Type B pancreatic cell (in vitro differentiated cells): ENCODE data around the gene LGR5. TPM values are rescaled to one million over a fixed set of nuclear protein-coding genes. Genes with fewer than 3 reads are reported as not detected.

ENCODE experiments used
- DNase-seq: peaks from one replicate; pipeline ENCODE4 v3.0.0; 2021; ENCODE audit warnings: mixed read lengths; ENCODE audit not compliant: unreplicated experiment; ENCODE audit errors: extremely low spot score
- H3K27ac Mint-ChIP-seq: 2 replicates; pipeline ENCODE4 v1.8.0; 2021; ENCODE audit warnings: mild to moderate bottlenecking, mixed read lengths
- H3K27me3 Mint-ChIP-seq: 2 replicates; pipeline ENCODE4 v1.8.0; 2021; ENCODE audit warnings: mixed read lengths
- H3K36me3 Mint-ChIP-seq: 2 replicates; pipeline ENCODE4 v1.8.0; 2021; ENCODE audit warnings: mixed read lengths
- H3K4me1 Mint-ChIP-seq: one replicate; pipeline ENCODE4 v1.8.0; 2021; ENCODE audit warnings: mixed read lengths; ENCODE audit not compliant: unreplicated experiment
- H3K4me3 Mint-ChIP-seq: 2 replicates; pipeline ENCODE4 v1.8.0; 2021; ENCODE audit warnings: mild to moderate bottlenecking, mixed read lengths
- H3K9me3 Mint-ChIP-seq: 2 replicates; pipeline ENCODE4 v1.8.0; 2021; ENCODE audit warnings: mixed read lengths
- total RNA-seq: library from RNA; stranded (reverse); gene quantifications from 2 replicates; pipeline ENCODE4 v1.2.1, GENCODE V29; 2021; ENCODE audit warnings: low replicate concordance
- TF ChIP-seq, protein P1 (sequence below): fragments of 200-600 bp; sonication (generic); conservative IDR thresholded peaks from 2 replicates; pipeline ENCODE4 v1.5.0; 2021; ENCODE audit warnings: antibody characterized with exemption, mild to moderate bottlenecking

Gene LGR5
- total RNA-seq, 1 donor from 2014 or later = 7.9 TPM

DNA sequence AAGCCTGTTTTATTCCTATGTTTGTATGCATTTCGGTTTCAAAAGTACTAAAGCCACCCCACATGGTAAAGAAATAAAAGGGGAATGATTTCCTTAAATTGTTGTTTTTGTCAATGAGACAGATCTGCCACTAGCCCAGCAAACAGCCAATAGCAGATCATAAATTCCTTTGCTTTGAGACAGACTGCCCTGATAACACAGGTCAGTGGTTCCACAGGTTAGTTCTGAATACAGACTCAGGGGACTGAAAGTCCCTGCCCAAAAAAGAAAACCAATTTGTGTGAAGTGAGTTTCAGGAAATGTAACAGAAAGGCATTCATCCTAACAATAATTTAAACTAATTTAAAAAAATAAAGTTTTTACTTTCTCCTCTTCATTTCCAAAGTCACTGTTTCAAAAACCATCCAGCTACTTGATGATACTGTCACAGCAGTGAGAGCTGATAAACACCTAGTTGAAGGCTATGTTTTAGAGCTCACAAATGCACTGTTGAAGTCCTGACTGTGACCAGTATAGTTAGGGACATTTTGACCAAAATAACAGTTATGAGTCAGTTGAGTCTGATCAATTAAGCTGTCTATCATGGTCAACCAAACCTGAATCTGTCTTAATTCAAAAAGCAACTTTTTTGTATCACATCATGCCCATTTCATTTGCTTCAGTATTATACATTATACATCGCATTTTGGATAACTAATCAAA, 77.7 kb downstream of the LGR5 start:
- TF ChIP-seq, protein P1, sequence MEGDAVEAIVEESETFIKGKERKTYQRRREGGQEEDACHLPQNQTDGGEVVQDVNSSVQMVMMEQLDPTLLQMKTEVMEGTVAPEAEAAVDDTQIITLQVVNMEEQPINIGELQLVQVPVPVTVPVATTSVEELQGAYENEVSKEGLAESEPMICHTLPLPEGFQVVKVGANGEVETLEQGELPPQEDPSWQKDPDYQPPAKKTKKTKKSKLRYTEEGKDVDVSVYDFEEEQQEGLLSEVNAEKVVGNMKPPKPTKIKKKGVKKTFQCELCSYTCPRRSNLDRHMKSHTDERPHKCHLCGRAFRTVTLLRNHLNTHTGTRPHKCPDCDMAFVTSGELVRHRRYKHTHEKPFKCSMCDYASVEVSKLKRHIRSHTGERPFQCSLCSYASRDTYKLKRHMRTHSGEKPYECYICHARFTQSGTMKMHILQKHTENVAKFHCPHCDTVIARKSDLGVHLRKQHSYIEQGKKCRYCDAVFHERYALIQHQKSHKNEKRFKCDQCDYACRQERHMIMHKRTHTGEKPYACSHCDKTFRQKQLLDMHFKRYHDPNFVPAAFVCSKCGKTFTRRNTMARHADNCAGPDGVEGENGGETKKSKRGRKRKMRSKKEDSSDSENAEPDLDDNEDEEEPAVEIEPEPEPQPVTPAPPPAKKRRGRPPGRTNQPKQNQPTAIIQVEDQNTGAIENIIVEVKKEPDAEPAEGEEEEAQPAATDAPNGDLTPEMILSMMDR = no peak
- no peak overlapping the region for H3K27ac Mint-ChIP-seq
- DNase-seq = no peak
- H3K9me3 Mint-ChIP-seq = no peaks in the 10 kb centered on the region
- no peak overlapping the region for H3K4me3 Mint-ChIP-seq
- H3K4me1 Mint-ChIP-seq = no peaks in the 10 kb centered on the region
- peaks cover 13% of the 10 kb centered on the region for H3K27me3 Mint-ChIP-seq
- peaks cover 5% of the 10 kb centered on the region for H3K36me3 Mint-ChIP-seq

DNA sequence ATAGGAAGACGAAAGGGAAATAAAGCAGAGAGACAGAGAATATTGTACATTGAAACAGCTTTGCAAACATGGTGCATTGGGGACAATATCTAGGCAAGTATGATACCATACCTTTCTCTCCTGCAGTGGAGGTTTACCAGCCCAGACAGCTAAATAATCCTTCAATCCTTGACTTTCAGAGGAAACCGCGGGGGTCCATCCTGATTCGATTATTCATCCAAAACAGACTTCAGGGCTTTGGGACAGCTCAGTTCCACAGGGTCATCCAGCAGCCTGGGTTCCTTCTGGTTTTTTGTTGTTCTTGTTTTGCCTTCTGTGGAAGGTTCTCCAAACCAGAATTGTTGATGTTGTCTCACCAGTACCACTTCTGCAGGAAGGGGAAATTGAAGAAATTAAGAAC, 81.5 kb downstream of the LGR5 start:
- TF ChIP-seq, protein P1 = no peak
- no peaks in the 10 kb centered on the region for H3K4me1 Mint-ChIP-seq
- H3K27ac Mint-ChIP-seq = no peak overlapping the region
- H3K4me3 Mint-ChIP-seq = no peak overlapping the region
- H3K36me3 Mint-ChIP-seq = peaks cover 5% of the 10 kb centered on the region
- no peak for DNase-seq
- peaks cover 13% of the 10 kb centered on the region for H3K27me3 Mint-ChIP-seq
- no peaks in the 10 kb centered on the region for H3K9me3 Mint-ChIP-seq

- Mint-ChIP-seq H3K4me1 (no peaks in the 10 kb centered on the region), H3K36me3 (peaks cover 5% of the 10 kb centered on the region), H3K4me3 (no peak overlapping the region), H3K27ac (no peak overlapping the region), H3K27me3 (peaks cover 13% of the 10 kb centered on the region), H3K9me3 (no peaks in the 10 kb centered on the region)
- TF ChIP-seq, protein P1 = no peak
- no peak for DNase-seq
These were observed 85.0 kb downstream of the LGR5 start for GRCh38 chr12:71524626-71525025.

GRCh38 chr12:71533703-71534102, 94.1 kb downstream of the LGR5 start:
- H3K27ac Mint-ChIP-seq = no peak overlapping the region
- no peak for DNase-seq
- peaks cover 3% of the 10 kb centered on the region for H3K4me1 Mint-ChIP-seq
- H3K27me3 Mint-ChIP-seq = no peaks in the 10 kb centered on the region
- TF ChIP-seq, protein P1 = no peak
- no peaks in the 10 kb centered on the region for H3K9me3 Mint-ChIP-seq
- no peak overlapping the region for H3K4me3 Mint-ChIP-seq
- H3K36me3 Mint-ChIP-seq = no peaks in the 10 kb centered on the region

DNA sequence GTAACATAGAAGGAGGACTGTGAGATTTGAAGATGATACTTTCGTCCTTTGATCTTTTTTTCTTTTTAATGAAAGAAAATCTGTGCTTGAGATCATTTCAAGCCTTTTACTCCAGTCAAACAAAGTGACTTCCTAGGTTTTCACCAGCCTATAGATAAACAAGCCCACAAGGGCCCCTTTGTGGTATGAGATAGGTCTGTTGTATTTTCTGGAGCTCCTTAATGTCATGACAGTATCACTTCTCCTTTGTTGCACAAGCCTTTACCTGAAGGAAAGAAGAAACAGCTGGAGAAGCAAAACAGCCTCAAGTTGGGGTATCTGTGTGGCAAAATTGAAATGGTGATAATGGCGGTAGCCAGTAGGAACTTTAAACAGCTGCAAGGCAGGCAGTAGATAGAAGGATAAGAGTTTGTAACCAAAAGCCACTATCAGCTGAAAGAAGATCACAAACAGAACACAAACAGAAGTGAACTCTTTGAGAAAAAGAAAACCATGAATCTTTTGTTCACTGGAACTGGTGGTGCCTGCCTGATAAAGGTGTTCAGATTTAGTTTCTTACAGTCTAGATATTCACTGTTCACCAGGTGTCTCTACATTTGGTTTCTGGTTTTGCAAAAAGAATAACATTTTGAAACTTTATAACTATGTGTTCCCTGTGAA, 96.8 kb downstream of the LGR5 start:
- H3K4me3 Mint-ChIP-seq = no peak overlapping the region
- no peaks in the 10 kb centered on the region for H3K36me3 Mint-ChIP-seq
- no peak overlapping the region for H3K27ac Mint-ChIP-seq
- no peak for DNase-seq
- H3K4me1 Mint-ChIP-seq = no peaks in the 10 kb centered on the region
- H3K9me3 Mint-ChIP-seq = no peaks in the 10 kb centered on the region
- TF ChIP-seq, protein P1 = no peak
- peaks cover 7% of the 10 kb centered on the region for H3K27me3 Mint-ChIP-seq
